ENCODE measurements around the gene STEEP1.

DNA sequence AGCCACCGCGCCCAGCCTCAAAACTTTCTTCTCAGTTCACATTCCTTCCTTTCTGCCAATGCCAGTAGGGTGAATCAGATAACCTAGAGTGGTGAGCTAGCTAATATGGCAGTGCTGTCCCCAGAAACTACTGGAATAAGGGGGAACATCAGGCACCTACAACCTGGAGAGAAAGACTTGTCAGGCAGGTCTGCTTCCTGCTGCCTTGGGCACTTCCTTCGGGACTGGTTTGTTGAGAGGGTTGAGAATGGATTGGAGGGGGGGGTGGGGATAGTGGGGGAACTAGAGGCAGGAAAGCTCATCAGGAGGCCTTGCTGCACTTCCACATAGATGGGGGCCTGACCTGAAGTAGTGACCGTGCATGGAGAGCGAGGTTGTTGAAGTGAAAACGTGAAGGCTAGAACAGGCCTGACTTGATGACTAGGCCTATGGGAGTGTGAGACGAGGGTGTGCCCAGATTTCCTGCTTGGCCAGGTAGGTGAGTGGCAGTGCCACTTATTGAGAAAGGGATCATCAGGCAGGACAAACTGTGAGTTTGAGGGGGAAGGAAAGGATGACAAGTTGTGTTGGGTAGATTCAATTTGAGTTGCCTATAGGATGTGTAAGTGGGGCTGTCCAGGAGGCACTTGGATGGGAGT is 63.6 kb downstream of the STEEP1 start:
- TF ChIP-seq POLR2A (IDR thresholded peaks at IDR 0.05): no peak
- no peak for TF ChIP-seq CTCF (IDR thresholded peaks at IDR 0.05)
- TF ChIP-seq POLR2AphosphoS5 (IDR thresholded peaks at IDR 0.05): no peak
